SU-DHL-6 (cell line): ENCODE results near the gene ZDHHC6.

Source experiments
- H2AFZ ChIP-seq: fragments of 200-600 bp; sonication (generic); 2 replicates; pipeline ENCODE4 v1.6.1; 2014; ENCODE audit warnings: low read depth, mild to moderate bottlenecking, moderate library complexity, mixed read lengths, antibody characterized with exemption, low read length; ENCODE audit not compliant: severe bottlenecking
- H3F3A ChIP-seq: fragments of 200-600 bp; shearing (Covaris generic); 2 replicates; pipeline ENCODE4 v1.6.0; 2016; ENCODE audit warnings: antibody characterized with exemption, mild to moderate bottlenecking; ENCODE audit not compliant: insufficient read depth
- H3K27ac ChIP-seq: fragments of 200-600 bp; sonication (generic); 2 replicates; pipeline ENCODE4 v1.5.1; 2016; ENCODE audit warnings: low read depth, mild to moderate bottlenecking, low read length, moderate library complexity, mixed read lengths
- H3K27me3 ChIP-seq: fragments of 200-600 bp; sonication (generic), shearing (Covaris generic); 2 replicates; pipeline ENCODE4 v1.6.0; 2014; ENCODE audit warnings: mild to moderate bottlenecking, low read length
- H3K36me3 ChIP-seq: fragments of 200-600 bp; sonication (generic); 2 replicates; pipeline ENCODE4 v1.6.1; 2014; ENCODE audit warnings: mild to moderate bottlenecking, low read length, mixed read lengths
- H3K4me2 ChIP-seq: fragments of 300-600, 200-600 bp; shearing (Covaris generic), sonication (generic); 2 replicates; pipeline ENCODE4 v1.6.0; 2014; ENCODE audit warnings: low read length, low read depth, mild to moderate bottlenecking; ENCODE audit not compliant: poor library complexity, severe bottlenecking
- H3K4me3 ChIP-seq: fragments of 200-600 bp; sonication (generic); 2 replicates; pipeline ENCODE4 v1.5.1; 2014; ENCODE audit warnings: antibody characterized with exemption, low read length, mild to moderate bottlenecking, mixed read lengths; ENCODE audit not compliant: insufficient read depth, poor library complexity, severe bottlenecking
- H3K79me2 ChIP-seq: fragments of 200-600 bp; sonication (generic); 2 replicates; pipeline ENCODE4 v1.6.1; 2014; ENCODE audit warnings: mild to moderate bottlenecking, low read length, moderate library complexity; ENCODE audit not compliant: insufficient read depth
- H3K9ac ChIP-seq: fragments of 200-600 bp; sonication (generic); 2 replicates; pipeline ENCODE4 v1.7.0; 2014; ENCODE audit warnings: mild to moderate bottlenecking, low read length
- H3K9me2 ChIP-seq: fragments of 200-600 bp; sonication (generic); replicated peaks from 2 replicates; pipeline ENCODE4 v1.6.1; 2014; ENCODE audit warnings: low read length; ENCODE audit not compliant: insufficient read depth
- H3K9me3 ChIP-seq: fragments of 200-600 bp; sonication (generic); 2 replicates; pipeline ENCODE4 v1.6.1; 2014; ENCODE audit warnings: low read length, mixed read lengths; ENCODE audit not compliant: insufficient read depth
- H4K20me1 ChIP-seq: fragments of 200-600 bp; sonication (generic); 2 replicates; pipeline ENCODE4 v1.6.1; 2014; ENCODE audit warnings: low read depth, mild to moderate bottlenecking, antibody characterized with exemption, low read length, moderate library complexity, mixed read lengths
- CTCF ChIP-seq: fragments of 200-600 bp; sonication (generic); IDR thresholded peaks from one replicate; pipeline ENCODE4 v1.5.1; 2017; ENCODE audit warnings: antibody characterized with exemption, mild to moderate bottlenecking, low read length, moderate library complexity; ENCODE audit not compliant: insufficient read depth, poor library complexity, severe bottlenecking
- EZH2phosphoT487 ChIP-seq: fragments of 200-600 bp; sonication (generic), shearing (Covaris generic); conservative IDR thresholded peaks from 2 replicates; pipeline ENCODE4 v1.6.1; 2018; ENCODE audit warnings: mild to moderate bottlenecking, antibody characterized with exemption, low read length, moderate library complexity, mixed read lengths

The ZDHHC6 gene

GRCh38 chr10:112454910-112455779, 8.4 kb upstream of the ZDHHC6 start:
- H3K27me3 ChIP-seq, result no peaks in the 10 kb centered on the region
- H3K9ac ChIP-seq, result no peak overlapping the region
- no peak overlapping the region for H3K27ac ChIP-seq
- no peaks in the 10 kb centered on the region for H3K36me3 ChIP-seq
- no peaks in the 10 kb centered on the region for H3K9me2 ChIP-seq
- no peak overlapping the region for H3K4me2 ChIP-seq
- TF ChIP-seq CTCF (no peak), EZH2phosphoT487 (no peak)
- H3F3A ChIP-seq, result no peaks in the 10 kb centered on the region
- H3K9me3 ChIP-seq, result no peaks in the 10 kb centered on the region
- H2AFZ ChIP-seq, result no peak overlapping the region
- H3K4me3 ChIP-seq, result no peak overlapping the region
- 0 out of 2 replicates have a peak, but pooled peaks cover 4% of the 10 kb centered on the region for H4K20me1 ChIP-seq
- H3K79me2 ChIP-seq, result peaks cover 84% of the 10 kb centered on the region

DNA sequence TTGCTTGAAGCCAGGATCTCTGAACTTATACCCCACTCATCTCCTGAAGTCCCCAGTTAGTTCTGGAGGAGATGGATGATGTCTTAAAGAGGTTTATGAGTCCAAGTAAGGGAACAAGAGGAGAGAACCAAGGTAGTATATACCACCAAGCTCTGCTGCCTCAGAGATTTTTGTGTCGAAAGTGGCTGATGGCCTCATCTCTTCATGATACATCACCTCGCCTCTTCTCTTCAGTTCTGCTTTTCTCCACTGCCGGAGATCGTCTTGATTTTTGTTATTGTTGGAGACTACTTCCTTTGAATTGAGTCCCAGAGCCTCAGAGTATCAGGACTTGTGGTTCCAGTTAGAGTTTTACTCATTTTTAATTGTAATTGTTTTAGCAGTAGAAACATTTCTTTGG, 2.2 kb upstream of the ZDHHC6 start:
- no peaks in the 10 kb centered on the region for H3F3A ChIP-seq
- H3K4me2 ChIP-seq, result peak overlapping the region; percentile 69
- H3K79me2 ChIP-seq, result peaks cover 93% of the 10 kb centered on the region
- H3K9me3 ChIP-seq, result no peaks in the 10 kb centered on the region
- 0 out of 2 replicates have a peak, but pooled peaks cover 2% of the 10 kb centered on the region for H4K20me1 ChIP-seq
- TF ChIP-seq EZH2phosphoT487 (no peak), CTCF (no peak)
- H3K27me3 ChIP-seq, result no peaks in the 10 kb centered on the region
- H3K27ac ChIP-seq, result no peak overlapping the region
- no peak overlapping the region for H2AFZ ChIP-seq
- H3K9me2 ChIP-seq, result no peaks in the 10 kb centered on the region
- H3K4me3 ChIP-seq, result no peak overlapping the region
- 0 out of 2 replicates have a peak overlapping the region, but pooled peaks have one; percentile 96 for H3K9ac ChIP-seq
- 0 out of 2 replicates have a peak, but pooled peaks cover 9% of the 10 kb centered on the region for H3K36me3 ChIP-seq

GRCh38 chr10:112447620-112447928, 860 bp upstream of the ZDHHC6 start:
- H3K27me3 ChIP-seq, result no peaks in the 10 kb centered on the region
- H3F3A ChIP-seq, result no peaks in the 10 kb centered on the region
- peak overlapping the region; percentile 81 for H2AFZ ChIP-seq
- H3K79me2 ChIP-seq, result peaks cover 81% of the 10 kb centered on the region
- peak overlapping the region; percentile 69 for H3K4me2 ChIP-seq
- no peaks in the 10 kb centered on the region for H4K20me1 ChIP-seq
- H3K9me3 ChIP-seq, result no peaks in the 10 kb centered on the region
- H3K36me3 ChIP-seq, result peaks cover 18% of the 10 kb centered on the region; the same call in 1 of the 2 replicates
- peak overlapping the region; percentile 72; the same call in 1 of the 2 replicates for H3K27ac ChIP-seq
- peak overlapping the region; percentile 96 for H3K9ac ChIP-seq
- no peak for TF ChIP-seq EZH2phosphoT487
- TF ChIP-seq CTCF, result no peak
- H3K9me2 ChIP-seq, result no peaks in the 10 kb centered on the region
- peak overlapping the region; percentile 97 for H3K4me3 ChIP-seq
